Occipital lobe (tissue), 3 donors: ENCODE measurements around the gene SULT4A1. TPM values are rescaled to one million over a fixed set of nuclear protein-coding genes. Genes with fewer than 3 reads are reported as not detected.

Source experiments
- DNase-seq: peaks from one replicate; lab custom pipeline; 2025; lab: John Stamatoyannopoulos, UW
- small RNA-seq: library from RNA; depleted of rRNA; stranded (forward); fragments of <200 nt; gene quantifications from one replicate; pipeline ENCODE3, GENCODE V24; 2014
- total RNA-seq: library from RNA; depleted of rRNA; stranded (reverse); fragments of >200 nt; gene quantifications from one replicate; pipeline ENCODE4 v1.2.3, GENCODE V29; 2014

The SULT4A1 gene
- total RNA-seq, 1 donor from 2014 or later = 51.6 TPM

GRCh38 chr22:43812149-43812842 is 50.0 kb downstream of the SULT4A1 start, which contains the start of gene EFCAB6:
EFCAB6 (minus strand) TSS chr22:43812305; CDS start chr22:43782318, 29,987 bp downstream.
- DNase-seq = peak; percentile 93

- no peak for DNase-seq
These were observed 50.5 kb downstream of the SULT4A1 start for GRCh38 chr22:43811777-43812148.

- no peak for DNase-seq
These were observed 59.3 kb downstream of the SULT4A1 start for GRCh38 chr22:43802897-43803495.

- DNase-seq = no peak
These were observed 61.3 kb downstream of the SULT4A1 start for GRCh38 chr22:43800970-43801369.

- DNase-seq = no peak
These were observed 63.8 kb downstream of the SULT4A1 start for GRCh38 chr22:43798492-43798891.

GRCh38 chr22:43796567-43796966 is 65.7 kb downstream of the SULT4A1 start:
- DNase-seq = peak; percentile 55

GRCh38 chr22:43795320-43795719 is 67.0 kb downstream of the SULT4A1 start:
- DNase-seq = no peak

- DNase-seq = no peak
These were observed 69.4 kb downstream of the SULT4A1 start for GRCh38 chr22:43792905-43793304.

- DNase-seq = no peak
These were observed 72.9 kb downstream of the SULT4A1 start for GRCh38 chr22:43789452-43789851.

- no peak for DNase-seq
These were observed 78.5 kb downstream of the SULT4A1 start for GRCh38 chr22:43783777-43784176.

- DNase-seq = no peak
These were observed 79.9 kb downstream of the SULT4A1 start for GRCh38 chr22:43782448-43782847.

GRCh38 chr22:43777286-43777685 is 85.0 kb downstream of the SULT4A1 start:
- peak; percentile 35 for DNase-seq

GRCh38 chr22:43776081-43776670 is 86.1 kb downstream of the SULT4A1 start:
- DNase-seq = no peak

Small RNAs within 50 kb of the gene (small RNA-seq; reads per million reads assigned to genes)
- gene HMGN2P9 = not detected

Other genes starting within 250 kb of the SULT4A1 start
- 8.3 TPM for gene EFCAB6, start 50.2 kb downstream of the SULT4A1 start, total RNA-seq
- gene PNPLA5, start 29.5 kb upstream of the SULT4A1 start, total RNA-seq = not detected
- gene PNPLA3, start 61.3 kb upstream of the SULT4A1 start, total RNA-seq = 12.8 TPM
- 31.0 TPM for gene SAMM50, start 92.9 kb upstream of the SULT4A1 start, total RNA-seq
- gene PARVB, start 161.8 kb upstream of the SULT4A1 start, total RNA-seq = 5.1 TPM